WTC11 (cell line): ENCODE data around the gene DYNC1I1. TPM values are rescaled to one million over a fixed set of nuclear protein-coding genes. Genes with fewer than 3 reads are reported as not detected.

Experiments
- ATAC-seq: fragments of 200-7000 bp; cut with Tn5 transposase; 2 replicates; pipeline ENCODE4 v1.10.0; 2021; ENCODE audit warnings: mild to moderate bottlenecking, moderate library complexity
- CTCF ChIA-PET: fragments of 300-600 bp; sonication (Branson Sonifier 250); formaldehyde crosslinking; loops from one replicate; lab custom pipeline; 2021; ENCODE audit warnings: antibody characterized with exemption; lab: Charles Lee
- POLR2A ChIA-PET: fragments of 350-600 bp; sonication (Branson Sonifier 250); formaldehyde crosslinking; loops from one replicate; lab custom pipeline; 2021; ENCODE audit warnings: antibody characterized with exemption; lab: Charles Lee
- DNase-seq: peaks from one replicate; pipeline ENCODE4 v3.0.0; 2021; ENCODE audit warnings: low spot score
- H3K27ac Mint-ChIP-seq: 2 replicates; pipeline ENCODE4 v1.8.0; 2021; ENCODE audit warnings: mixed read lengths
- H3K27me3 Mint-ChIP-seq: 2 replicates; pipeline ENCODE4 v1.8.0; 2021; ENCODE audit warnings: low read depth, mild to moderate bottlenecking, moderate library complexity, mixed read lengths
- H3K36me3 Mint-ChIP-seq: 2 replicates; pipeline ENCODE4 v1.8.0; 2021; ENCODE audit warnings: mixed read lengths
- H3K4me1 Mint-ChIP-seq: 2 replicates; pipeline ENCODE4 v1.8.0; 2022; ENCODE audit warnings: mixed read lengths
- H3K4me3 Mint-ChIP-seq: 2 replicates; pipeline ENCODE4 v1.8.0; 2021; ENCODE audit warnings: mild to moderate bottlenecking, moderate library complexity, mixed read lengths
- H3K9me3 Mint-ChIP-seq: 2 replicates; pipeline ENCODE4 v1.8.0; 2021; ENCODE audit warnings: mixed read lengths
- E2F4 ChIP-seq: sonication (generic); formaldehyde crosslinking; IDR thresholded peaks from 2 replicates; pipeline ENCODE4 v1.8.1; 2022; ENCODE audit warnings: low read depth, mild to moderate bottlenecking, moderate library complexity, missing genetic modification reagents, borderline replicate concordance
- GTF2I ChIP-seq: fragments of 250-450 bp; sonication (Bioruptor Pico); conservative IDR thresholded peaks from 2 replicates; pipeline ENCODE4 v1.4.0; 2021; ENCODE audit warnings: mild to moderate bottlenecking
- HMGXB4 ChIP-seq: sonication (generic); formaldehyde crosslinking; IDR thresholded peaks from 2 replicates; pipeline ENCODE4 v1.8.1; 2023; ENCODE audit warnings: mild to moderate bottlenecking, moderate library complexity, missing genetic modification reagents
- NR1H2 ChIP-seq: sonication (generic); formaldehyde crosslinking; IDR thresholded peaks from 2 replicates; pipeline ENCODE4 v1.9.0; 2021; ENCODE audit warnings: mild to moderate bottlenecking, moderate library complexity, missing genetic modification reagents
- NR2C2 ChIP-seq: sonication (generic); formaldehyde crosslinking; IDR thresholded peaks from 2 replicates; pipeline ENCODE4 v1.8.0; 2022; ENCODE audit warnings: mild to moderate bottlenecking, missing genetic modification reagents
- TP53 ChIP-seq: sonication (generic); formaldehyde crosslinking; IDR thresholded peaks from 2 replicates; pipeline ENCODE4 v1.8.1; 2023; ENCODE audit warnings: mild to moderate bottlenecking, missing genetic modification reagents
- ZNF512 ChIP-seq: sonication (generic); formaldehyde crosslinking; IDR thresholded peaks from 2 replicates; pipeline ENCODE4 v1.8.1; 2022; ENCODE audit warnings: missing genetic modification reagents, borderline replicate concordance
- ZNF671 ChIP-seq: fragments of 250-450 bp; sonication (Bioruptor Pico); IDR thresholded peaks from 2 replicates; pipeline ENCODE4 v1.8.0; 2021; ENCODE audit warnings: mild to moderate bottlenecking
- total RNA-seq: library from RNA; stranded (reverse); gene quantifications from 3 replicates; pipeline ENCODE4 v1.2.3, GENCODE V29; 2021
- TF ChIP-seq, protein P1 (sequence below): fragments of 250-450 bp; sonication (Bioruptor Pico); IDR thresholded peaks from 2 replicates; pipeline ENCODE4 v1.9.0; 2021; ENCODE audit warnings: mild to moderate bottlenecking
- TF ChIP-seq, protein P2 (sequence below): sonication (generic); formaldehyde crosslinking; IDR thresholded peaks from 2 replicates; pipeline ENCODE4 v1.8.1; 2023; ENCODE audit warnings: mild to moderate bottlenecking, missing genetic modification reagents, moderate library complexity
- TF ChIP-seq, protein P3 (sequence below): sonication (generic); formaldehyde crosslinking; IDR thresholded peaks from 2 replicates; pipeline ENCODE4 v1.8.0; 2022; ENCODE audit warnings: mild to moderate bottlenecking, missing genetic modification reagents
- TF ChIP-seq, protein P4 (sequence below): sonication (generic); formaldehyde crosslinking; IDR thresholded peaks from 2 replicates; pipeline ENCODE4 v1.8.1; 2023; ENCODE audit warnings: mild to moderate bottlenecking, missing genetic modification reagents

The DYNC1I1 gene
- total RNA-seq, 1 experiment from 2014 or later, result 2.8 TPM

DNA sequence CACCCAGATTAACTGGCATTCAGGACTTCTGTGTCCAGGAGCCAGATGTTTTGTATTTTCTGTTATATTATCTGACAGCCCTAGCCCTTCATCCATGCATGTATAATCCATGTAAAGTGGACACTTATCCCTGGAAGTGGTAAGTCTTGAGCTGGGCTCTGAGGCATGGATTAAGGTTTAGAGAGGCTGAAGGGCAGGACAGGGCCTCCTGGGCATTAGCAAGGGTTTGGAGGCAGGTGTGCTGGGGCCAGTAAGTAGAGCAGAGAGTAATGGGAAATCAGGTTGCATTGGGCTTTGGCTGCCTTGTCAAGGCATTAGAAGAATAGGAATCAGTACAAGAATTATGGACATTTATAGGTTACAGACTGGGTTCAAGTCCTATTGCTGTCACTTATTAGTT lies 138.0 kb downstream of the DYNC1I1 start (continued):
- TF ChIP-seq, protein P1, sequence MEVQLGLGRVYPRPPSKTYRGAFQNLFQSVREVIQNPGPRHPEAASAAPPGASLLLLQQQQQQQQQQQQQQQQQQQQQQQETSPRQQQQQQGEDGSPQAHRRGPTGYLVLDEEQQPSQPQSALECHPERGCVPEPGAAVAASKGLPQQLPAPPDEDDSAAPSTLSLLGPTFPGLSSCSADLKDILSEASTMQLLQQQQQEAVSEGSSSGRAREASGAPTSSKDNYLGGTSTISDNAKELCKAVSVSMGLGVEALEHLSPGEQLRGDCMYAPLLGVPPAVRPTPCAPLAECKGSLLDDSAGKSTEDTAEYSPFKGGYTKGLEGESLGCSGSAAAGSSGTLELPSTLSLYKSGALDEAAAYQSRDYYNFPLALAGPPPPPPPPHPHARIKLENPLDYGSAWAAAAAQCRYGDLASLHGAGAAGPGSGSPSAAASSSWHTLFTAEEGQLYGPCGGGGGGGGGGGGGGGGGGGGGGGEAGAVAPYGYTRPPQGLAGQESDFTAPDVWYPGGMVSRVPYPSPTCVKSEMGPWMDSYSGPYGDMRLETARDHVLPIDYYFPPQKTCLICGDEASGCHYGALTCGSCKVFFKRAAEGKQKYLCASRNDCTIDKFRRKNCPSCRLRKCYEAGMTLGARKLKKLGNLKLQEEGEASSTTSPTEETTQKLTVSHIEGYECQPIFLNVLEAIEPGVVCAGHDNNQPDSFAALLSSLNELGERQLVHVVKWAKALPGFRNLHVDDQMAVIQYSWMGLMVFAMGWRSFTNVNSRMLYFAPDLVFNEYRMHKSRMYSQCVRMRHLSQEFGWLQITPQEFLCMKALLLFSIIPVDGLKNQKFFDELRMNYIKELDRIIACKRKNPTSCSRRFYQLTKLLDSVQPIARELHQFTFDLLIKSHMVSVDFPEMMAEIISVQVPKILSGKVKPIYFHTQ (CRISPR knock-in tag), result no peak
- TF ChIP-seq ZNF671, result no peak

DNA sequence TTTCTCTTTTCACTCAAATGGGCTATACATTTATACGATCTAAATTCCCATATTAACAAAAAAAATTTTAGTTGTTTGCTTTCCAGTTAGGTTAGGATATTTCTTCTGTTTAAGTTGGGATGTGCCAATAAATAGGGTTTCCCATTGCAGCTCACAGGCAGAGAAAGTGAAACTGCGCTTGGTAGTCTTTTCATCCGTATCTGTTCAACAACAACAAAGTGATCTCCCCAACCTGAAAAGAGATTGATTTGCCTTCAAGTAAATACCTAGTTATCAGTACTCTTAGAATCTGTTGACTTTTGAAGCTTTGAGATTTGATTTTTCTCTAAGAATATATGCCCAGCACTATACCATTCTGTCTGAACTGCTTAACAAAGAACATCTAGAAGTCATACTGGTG lies 143.4 kb downstream of the DYNC1I1 start:
- H3K27ac Mint-ChIP-seq, result no peak overlapping the region
- ATAC-seq (no peak), DNase-seq (no peak)
- no peaks in the 10 kb centered on the region for H3K9me3 Mint-ChIP-seq
- H3K4me3 Mint-ChIP-seq, result no peak overlapping the region
- no peaks in the 10 kb centered on the region for H3K36me3 Mint-ChIP-seq
- ChIA-PET CTCF (interaction anchor here (0.9 to 1.4 kb wide), 3 partner anchors 161 to 1112 kb away, joined by 3 read pairs; no protein-coding TSS in a partner anchor), POLR2A (no interaction called here)
- no peaks in the 10 kb centered on the region for H3K4me1 Mint-ChIP-seq
- TF ChIP-seq GTF2I (CRISPR knock-in tag) (no peak), E2F4 (CRISPR knock-in tag) (no peak), NR1H2 (CRISPR knock-in tag) (no peak), ZNF512 (CRISPR knock-in tag) (no peak), NR2C2 (no peak), TP53 (CRISPR knock-in tag) (no peak), HMGXB4 (no peak)
- TF ChIP-seq, protein P2, sequence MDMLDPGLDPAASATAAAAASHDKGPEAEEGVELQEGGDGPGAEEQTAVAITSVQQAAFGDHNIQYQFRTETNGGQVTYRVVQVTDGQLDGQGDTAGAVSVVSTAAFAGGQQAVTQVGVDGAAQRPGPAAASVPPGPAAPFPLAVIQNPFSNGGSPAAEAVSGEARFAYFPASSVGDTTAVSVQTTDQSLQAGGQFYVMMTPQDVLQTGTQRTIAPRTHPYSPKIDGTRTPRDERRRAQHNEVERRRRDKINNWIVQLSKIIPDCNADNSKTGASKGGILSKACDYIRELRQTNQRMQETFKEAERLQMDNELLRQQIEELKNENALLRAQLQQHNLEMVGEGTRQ (CRISPR knock-in tag), result no peak
- TF ChIP-seq, protein P3, sequence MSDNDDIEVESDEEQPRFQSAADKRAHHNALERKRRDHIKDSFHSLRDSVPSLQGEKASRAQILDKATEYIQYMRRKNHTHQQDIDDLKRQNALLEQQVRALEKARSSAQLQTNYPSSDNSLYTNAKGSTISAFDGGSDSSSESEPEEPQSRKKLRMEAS (CRISPR knock-in tag), result no peak
- TF ChIP-seq, protein P4, sequence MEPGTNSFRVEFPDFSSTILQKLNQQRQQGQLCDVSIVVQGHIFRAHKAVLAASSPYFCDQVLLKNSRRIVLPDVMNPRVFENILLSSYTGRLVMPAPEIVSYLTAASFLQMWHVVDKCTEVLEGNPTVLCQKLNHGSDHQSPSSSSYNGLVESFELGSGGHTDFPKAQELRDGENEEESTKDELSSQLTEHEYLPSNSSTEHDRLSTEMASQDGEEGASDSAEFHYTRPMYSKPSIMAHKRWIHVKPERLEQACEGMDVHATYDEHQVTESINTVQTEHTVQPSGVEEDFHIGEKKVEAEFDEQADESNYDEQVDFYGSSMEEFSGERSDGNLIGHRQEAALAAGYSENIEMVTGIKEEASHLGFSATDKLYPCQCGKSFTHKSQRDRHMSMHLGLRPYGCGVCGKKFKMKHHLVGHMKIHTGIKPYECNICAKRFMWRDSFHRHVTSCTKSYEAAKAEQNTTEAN, result no peak
- H3K27me3 Mint-ChIP-seq, result peaks cover 4% of the 10 kb centered on the region; the same call in 1 of the 2 replicates
